K562 (cell line): ENCODE data around the gene GABRP. TPM values are rescaled to one million over a fixed set of nuclear protein-coding genes. Genes with fewer than 3 reads are reported as not detected.

Experiments used
- ATAC-seq: fragments of 200-7000 bp; cut with Tn5 transposase; 3 replicates; pipeline ENCODE4 v1.9.1; 2020; ENCODE audit warnings: moderate library complexity
- BruUV-seq: library from RNA; stranded (reverse); fragments of 400-500 nt; replicated peaks from 2 replicates; lab custom pipeline; 2021; lab: Mats Ljungman, UMichigan
- CTCF ChIA-PET: fragments of 300-600 bp; formaldehyde crosslinking; extraction: SDS; loops from one replicate; lab custom pipeline; 2021; ENCODE audit warnings: low intra/inter-chr PET ratio; lab: Yijun Ruan, JAX
- POLR2A ChIA-PET: fragments of 300-600, 350-650 bp; sonication (Branson Sonifier 250); formaldehyde crosslinking; extraction: SDS; loops from one replicate; lab custom pipeline; 2021; ENCODE audit warnings: antibody characterized with exemption, inconsistent platforms; lab: Yijun Ruan, JAX
- DNase-seq, 4 experiments: peaks; one replicate each; pipeline versions ENCODE4 v3.0.0 to v3.0.0-alpha.2; 2011 to 2018; ENCODE audit warnings: low spot score in 3 of 4, mixed read lengths in 3 of 4; ENCODE audit errors: extremely low read depth in 1 of 4
- FAIRE-seq: peaks from 2 replicates; lab custom pipeline; 2011; peaks lifted over from hg19 to GRCh38; lab: Jason Lieb, UNC
- H2AFZ ChIP-seq: 2 replicates; pipeline ENCODE4 v1.6.0; 2011; ENCODE audit warnings: low read depth, low read length, control low read depth, inconsistent platforms
- H3K27ac ChIP-seq: fragments of 200-600 bp; 3 replicates; pipeline ENCODE4 v1.8.0; 2011; ENCODE audit warnings: low read depth, mild to moderate bottlenecking, control low read depth, inconsistent platforms, low read length, moderate library complexity, mixed read lengths; ENCODE audit errors: extremely low read depth
- H3K27me3 ChIP-seq, 2 experiments: fragments of 300-600 bp in 1 of 2; 2 replicates in 1 of 2; 3 replicates in 1 of 2; pipeline versions ENCODE4 v1.6.0 to v1.8.0; 2011; ENCODE audit warnings: inconsistent platforms in 2 of 2, low read length in 2 of 2, mild to moderate bottlenecking in 1 of 2, mixed read lengths in 1 of 2, moderate library complexity in 1 of 2; ENCODE audit not compliant: control insufficient read depth in 2 of 2, insufficient read depth in 2 of 2
- H3K36me3 ChIP-seq: fragments of 300-600 bp; 3 replicates; pipeline ENCODE4 v1.8.0; 2011; ENCODE audit warnings: mild to moderate bottlenecking, low read length, inconsistent platforms; ENCODE audit not compliant: control insufficient read depth, insufficient read depth
- H3K4me1 ChIP-seq, 2 experiments: fragments of 200-600 bp in 1 of 2; replicated peaks in 1 of 2; 2 replicates in 1 of 2; 3 replicates in 1 of 2; pipeline versions ENCODE4 v1.5.1 to v1.8.0; 2011; ENCODE audit warnings: inconsistent platforms in 2 of 2, low read length in 2 of 2, mild to moderate bottlenecking in 1 of 2, mixed read lengths in 1 of 2, moderate library complexity in 1 of 2; ENCODE audit not compliant: control insufficient read depth in 2 of 2, insufficient read depth in 2 of 2
- H3K4me2 ChIP-seq: 2 replicates; pipeline ENCODE4 v1.6.1; 2011; ENCODE audit warnings: low read length, control low read depth, inconsistent platforms, mixed read lengths; ENCODE audit not compliant: insufficient read depth
- H3K4me3 ChIP-seq: fragments of 200-600 bp; sonication (generic), shearing (Covaris generic); 2 replicates; pipeline ENCODE4 v1.5.1; 2016; ENCODE audit warnings: control low read depth, inconsistent platforms
- H3K79me2 ChIP-seq: fragments of 200-600 bp; 3 replicates; pipeline ENCODE4 v1.8.0; 2011; ENCODE audit warnings: low read length, inconsistent platforms; ENCODE audit not compliant: control insufficient read depth, insufficient read depth
- H3K9ac ChIP-seq, 2 experiments: 2 replicates each; pipeline versions ENCODE4 v1.6.0 to v1.6.1; 2011; ENCODE audit warnings: low read depth in 2 of 2, low read length in 2 of 2, control low read depth in 1 of 2, inconsistent platforms in 1 of 2, mild to moderate bottlenecking in 1 of 2, mixed read lengths in 1 of 2; ENCODE audit not compliant: insufficient read depth in 1 of 2
- H3K9me1 ChIP-seq: one replicate; pipeline ENCODE4 v1.6.0; 2011; ENCODE audit warnings: inconsistent platforms, mild to moderate bottlenecking, low read length, moderate library complexity; ENCODE audit not compliant: control insufficient read depth, insufficient read depth
- H3K9me3 ChIP-seq: replicated peaks from 2 replicates; pipeline ENCODE4 v1.5.1; 2011; ENCODE audit warnings: low read depth, low read length, inconsistent platforms; ENCODE audit not compliant: control insufficient read depth, insufficient read depth
- H4K20me1 ChIP-seq: replicated peaks from 2 replicates; pipeline ENCODE4 v1.6.1; 2011; ENCODE audit warnings: low read length, inconsistent platforms, mixed read lengths; ENCODE audit not compliant: control insufficient read depth, insufficient read depth
- CBFA2T3 ChIP-seq: fragments of 450-650 bp; IDR thresholded peaks from 2 replicates; pipeline ENCODE4 v1.6.1; 2017
- CBFB ChIP-seq: sonication (generic); formaldehyde crosslinking; IDR thresholded peaks from 2 replicates; pipeline ENCODE4 v1.4.0; 2020; ENCODE audit warnings: mild to moderate bottlenecking, missing genetic modification reagents
- CHAMP1 ChIP-seq: fragments of 450-650 bp; IDR thresholded peaks from 2 replicates; pipeline ENCODE4 v1.6.1; 2016; ENCODE audit warnings: mild to moderate bottlenecking
- CTCF ChIP-seq, 3 experiments: IDR thresholded peaks in 2 of 3; conservative IDR thresholded peaks in 1 of 3; 2 replicates each; pipeline ENCODE4 v1.5.1; 2011 to 2012; ENCODE audit warnings: low read length in 3 of 3, mild to moderate bottlenecking in 3 of 3, control low read depth in 2 of 3, improper control_type of control experiment in 1 of 3, inconsistent platforms in 1 of 3, low read depth in 1 of 3, mixed read lengths in 1 of 3, moderate library complexity in 1 of 3; ENCODE audit not compliant: insufficient read depth in 2 of 3
- FUS ChIP-seq: fragments of 200-400 bp; formaldehyde crosslinking; optimal IDR thresholded peaks from 2 replicates; pipeline ENCODE3; 2017; ENCODE audit warnings: low read depth, low read length
- HDAC6 ChIP-seq: IDR thresholded peaks from 2 replicates; pipeline ENCODE4 v1.6.1; 2012; ENCODE audit warnings: low read depth, mild to moderate bottlenecking, control low read depth, inconsistent platforms, low read length, moderate library complexity
- IRF1 ChIP-seq: sonication (generic); formaldehyde crosslinking; IDR thresholded peaks from 2 replicates; pipeline ENCODE4 v1.8.0; 2022; ENCODE audit warnings: missing genetic modification reagents, mild to moderate bottlenecking, borderline replicate concordance
- MAZ ChIP-seq, 2 experiments: fragments of 450-650 bp in 1 of 2; sonication (generic) in 1 of 2; formaldehyde crosslinking; IDR thresholded peaks in 1 of 2; conservative IDR thresholded peaks in 1 of 2; 2 replicates each; pipeline versions ENCODE4 v1.4.0 to v1.5.0; 2020; ENCODE audit warnings: mild to moderate bottlenecking in 1 of 2, missing genetic modification reagents in 1 of 2
- THAP12 ChIP-seq: fragments of 250-450 bp; sonication (Bioruptor Pico); IDR thresholded peaks from 2 replicates; pipeline ENCODE4 v1.9.0; 2021; ENCODE audit warnings: mild to moderate bottlenecking, inconsistent platforms
- ZNF140 ChIP-seq: fragments of 250-450 bp; sonication (Bioruptor Pico); IDR thresholded peaks from 2 replicates; pipeline ENCODE4 v1.8.0; 2021; ENCODE audit warnings: moderate library complexity, mild to moderate bottlenecking, inconsistent platforms
- ZSCAN32 ChIP-seq: fragments of 450-650 bp; formaldehyde crosslinking; IDR thresholded peaks from 2 replicates; pipeline ENCODE4 v1.4.0; 2020; ENCODE audit warnings: mild to moderate bottlenecking, moderate library complexity
- WGBS: fragments of 100-300 bp; shearing (Covaris generic); methylation state at CpG from one replicate; pipeline ENCODE4 v1.1.6; 2016; ENCODE audit warnings: low coverage, mixed read lengths; ENCODE audit not compliant: insufficient coverage; ENCODE audit errors: missing lambda C conversion rate; 5-methylcytosine and 5-hydroxymethylcytosine counted together
- in situ Hi-C: fragments of 300-500 bp; cut with MboI; formaldehyde crosslinking; loops from 4 replicates; pipeline ENCODE4 v1.15.0; 2018; ENCODE audit warnings: inconsistent platforms, mixed read lengths
- intact Hi-C: fragments of 100-400 bp; cut with micrococcal nuclease; formaldehyde crosslinking; loops from 2 replicates; pipeline ENCODE4 v1.14.2; 2022
- polyA plus RNA-seq, 8 experiments: library from polyadenylated mRNA; depleted of rRNA in 4 of 8; stranded (reverse) in 5 of 8; unstranded in 3 of 8; fragments of >200 nt; fragmentation: Nextera tagmentation in 2 of 8; fragmentation: Illumina TruSeq in 1 of 8; extraction: Ambion mirVana in 2 of 8; extraction: Trizol in 1 of 8; gene quantifications; 2 replicates each; pipeline versions ENCODE4 v1.2.1 to v1.2.3, GENCODE V29; 2011 to 2014; ENCODE audit warnings: inconsistent platforms in 1 of 8, missing spikeins in 1 of 8
- total RNA-seq, 7 experiments: library from RNA; depleted of rRNA in 6 of 7; stranded (reverse); fragments of >200 nt in 6 of 7; fragmentation: Illumina TruSeq in 2 of 7; extraction: Trizol in 2 of 7; gene quantifications; 2 replicates each; pipeline versions ENCODE4 v1.2.1 to v1.2.3, GENCODE V29; 2011 to 2021; ENCODE audit warnings: low replicate concordance in 1 of 7

GABRP gene
- total and polyA plus RNA-seq, 9 of the 15 experiments (the other 6 are each of a cell fraction or from before 2014, with no cell fraction given) = not detected

- TF ChIP-seq CBFA2T3 = no peak
- TF ChIP-seq HDAC6 = no peak
- TF ChIP-seq FUS = no peak
These were observed 14.3 kb upstream of the GABRP start (continued) for GRCh38 chr5:170769246-170769645.

GRCh38 chr5:170769898-170770416, 13.6 kb upstream of the GABRP start:
- Histone ChIP-seq H3K9me3 (no peaks in the 10 kb centered on the region), H3K9me1 (no peaks in the 10 kb centered on the region), H3K9ac (no peak overlapping the region), H3K27ac (no peak overlapping the region), H3K4me3 (no peak overlapping the region), H4K20me1 (no peaks in the 10 kb centered on the region), H3K4me2 (no peak overlapping the region), H3K79me2 (no peaks in the 10 kb centered on the region), H3K4me1 (no peaks in the 10 kb centered on the region), H2AFZ (no peak overlapping the region), H3K36me3 (no peaks in the 10 kb centered on the region), H3K27me3 (peaks cover 0 to 4% of the 10 kb centered on the region in 2 experiments; a peak in 1 of 5 replicates)
- in situ Hi-C loops (no loop called here), intact Hi-C loops (no loop called here)
- no TSS peak for BruUV-seq
- ATAC-seq (peak; percentile 59; the same call in 2 of the 3 replicates), FAIRE-seq (no peak), DNase-seq (peak in 2 of 4 experiments; percentile 9 to 16)
- ChIA-PET CTCF (no interaction called here), POLR2A (interaction anchor here (1.3 to 1.7 kb wide), 2 partner anchors 13 to 21 kb away, joined by 3 to 4 read pairs; no protein-coding TSS in a partner anchor)
- 2% methylated on average over 5 of the region's 5 CpGs for WGBS
- TF ChIP-seq CHAMP1 = no peak
- TF ChIP-seq MAZ (CRISPR knock-in tag; conservative IDR thresholded peaks at IDR 0.05 in 1 of 2, IDR thresholded peaks at IDR 0.05 in 1 of 2) = no peak
- TF ChIP-seq CTCF (IDR thresholded peaks at IDR 0.05 in 2 of 3, conservative IDR thresholded peaks at IDR 0.05 in 1 of 3; ENCODE audit: insufficient read depth in 2 of 3, low read depth in 1 of 3, low read length in 3 of 3) = 0 out of 6 replicates have a peak, but pooled peaks of 1 of the 3 experiments have one; percentile 13
- TF ChIP-seq IRF1 (CRISPR knock-in tag) = no peak
- TF ChIP-seq CBFB (CRISPR knock-in tag) = no peak
- TF ChIP-seq ZNF140 (CRISPR knock-in tag) = no peak
- no peak for TF ChIP-seq THAP12 (CRISPR knock-in tag)
- no peak for TF ChIP-seq ZSCAN32 (CRISPR knock-in tag)
